SKM-1 treated with dmso at 0.1 percent for 144 hours (cell line): ENCODE results near the gene LINGO3.

Experiments
- DNase-seq: peaks from one replicate; lab custom pipeline; 2025; ENCODE audit not compliant: unreplicated experiment; lab: John Stamatoyannopoulos, UW

Gene LINGO3

GRCh38 chr19:2340496-2341243, 32.7 kb upstream of the LINGO3 start:
- no peak for DNase-seq

GRCh38 chr19:2339644-2340310, 31.8 kb upstream of the LINGO3 start:
- DNase-seq, result no peak

DNA sequence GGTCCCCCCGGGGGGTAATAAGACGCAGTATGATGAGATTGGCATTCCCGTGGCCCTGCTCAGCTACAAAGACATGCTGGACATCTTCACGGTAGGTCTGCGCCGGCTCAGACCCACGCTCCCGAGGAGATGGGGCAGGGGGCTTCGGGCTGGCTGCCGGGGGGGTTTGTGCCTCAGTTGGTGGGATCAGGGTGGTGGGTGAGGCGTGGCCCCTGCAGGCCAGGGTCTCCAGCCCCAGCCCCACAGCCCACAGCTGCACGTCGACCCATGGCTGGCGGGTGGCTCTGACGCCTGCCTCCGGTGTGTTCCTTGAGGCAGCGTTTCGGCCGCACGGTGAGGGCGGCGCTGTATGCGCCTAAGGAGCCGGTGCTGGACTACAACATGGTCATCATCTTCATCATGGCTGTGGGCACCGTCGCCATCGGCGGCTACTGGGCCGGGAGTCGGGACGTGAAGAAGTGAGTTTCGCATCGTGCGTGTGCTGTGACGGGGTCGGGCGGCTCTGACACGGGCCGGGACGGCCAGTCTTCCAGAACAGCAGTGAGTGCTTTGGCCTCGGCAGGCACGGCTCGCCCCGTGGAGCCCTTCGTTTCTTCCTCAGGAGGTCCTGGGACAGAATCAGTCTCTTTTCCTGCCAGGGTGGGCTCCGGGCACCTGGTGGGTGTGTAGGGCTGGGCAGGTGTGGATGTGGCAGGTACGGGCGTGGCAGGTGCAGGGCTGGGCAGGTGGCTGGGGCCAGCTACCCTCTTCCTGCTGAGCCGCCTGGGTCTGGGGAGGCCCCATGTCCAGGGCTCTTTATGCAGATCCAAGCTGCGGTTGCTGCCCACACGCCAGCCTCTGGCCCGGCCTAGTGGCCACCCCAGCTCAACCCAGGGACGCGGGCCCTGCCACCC, 31.0 kb upstream of the LINGO3 start:
- DNase-seq, result no peak

- no peak for DNase-seq
Observed at GRCh38 chr19:2338055-2338615, 30.2 kb upstream of the LINGO3 start.

GRCh38 chr19:2337329-2337707, 29.4 kb upstream of the LINGO3 start:
- DNase-seq, result no peak

GRCh38 chr19:2336528-2337328, 28.8 kb upstream of the LINGO3 start:
- no peak for DNase-seq

DNA sequence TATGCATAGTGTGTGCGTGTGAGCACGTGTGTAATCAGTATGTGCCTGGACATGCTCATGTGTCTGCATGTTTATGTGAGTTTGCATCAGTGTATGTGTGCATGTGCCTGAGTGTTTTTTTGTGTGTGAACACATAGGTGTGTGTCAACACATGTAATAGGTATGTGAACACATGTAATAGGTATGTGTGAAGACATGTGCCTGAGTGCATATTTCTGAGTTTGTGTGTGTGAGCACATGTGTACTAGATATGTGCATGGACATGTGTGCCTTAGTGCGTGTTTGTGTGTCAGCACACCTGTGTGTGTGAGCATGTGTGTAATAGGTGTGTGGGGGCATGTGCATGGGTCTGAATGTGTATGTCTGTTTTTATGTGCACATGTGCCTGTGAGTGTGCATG, 27.9 kb upstream of the LINGO3 start:
- no peak for DNase-seq

GRCh38 chr19:2334986-2335846, 27.3 kb upstream of the LINGO3 start:
- no peak for DNase-seq

- no peak for DNase-seq
Observed at GRCh38 chr19:2334426-2334825, 26.5 kb upstream of the LINGO3 start.

DNA sequence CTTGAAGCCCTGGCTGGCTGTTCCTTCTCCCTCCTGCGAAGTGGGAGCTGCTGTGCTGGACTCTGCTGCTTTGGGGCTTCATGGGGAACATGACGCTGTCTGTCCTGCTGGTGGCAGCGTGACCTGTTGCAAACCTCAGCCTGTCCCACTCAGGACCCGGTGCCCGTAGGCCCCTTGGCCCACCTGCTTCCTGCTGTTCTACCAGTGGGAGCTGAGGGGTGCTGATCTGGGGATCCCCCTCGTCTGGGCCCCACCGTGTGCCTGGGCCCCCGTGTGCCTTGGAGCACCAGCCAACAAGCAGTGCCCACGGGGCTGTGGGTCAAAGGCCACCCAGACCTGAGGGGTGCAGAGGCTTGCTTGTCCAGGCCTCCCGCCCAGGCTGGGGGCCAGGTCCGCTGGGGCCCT, 25.9 kb upstream of the LINGO3 start:
- no peak for DNase-seq

GRCh38 chr19:2333027-2333806, 25.3 kb upstream of the LINGO3 start:
- no peak for DNase-seq

DNA sequence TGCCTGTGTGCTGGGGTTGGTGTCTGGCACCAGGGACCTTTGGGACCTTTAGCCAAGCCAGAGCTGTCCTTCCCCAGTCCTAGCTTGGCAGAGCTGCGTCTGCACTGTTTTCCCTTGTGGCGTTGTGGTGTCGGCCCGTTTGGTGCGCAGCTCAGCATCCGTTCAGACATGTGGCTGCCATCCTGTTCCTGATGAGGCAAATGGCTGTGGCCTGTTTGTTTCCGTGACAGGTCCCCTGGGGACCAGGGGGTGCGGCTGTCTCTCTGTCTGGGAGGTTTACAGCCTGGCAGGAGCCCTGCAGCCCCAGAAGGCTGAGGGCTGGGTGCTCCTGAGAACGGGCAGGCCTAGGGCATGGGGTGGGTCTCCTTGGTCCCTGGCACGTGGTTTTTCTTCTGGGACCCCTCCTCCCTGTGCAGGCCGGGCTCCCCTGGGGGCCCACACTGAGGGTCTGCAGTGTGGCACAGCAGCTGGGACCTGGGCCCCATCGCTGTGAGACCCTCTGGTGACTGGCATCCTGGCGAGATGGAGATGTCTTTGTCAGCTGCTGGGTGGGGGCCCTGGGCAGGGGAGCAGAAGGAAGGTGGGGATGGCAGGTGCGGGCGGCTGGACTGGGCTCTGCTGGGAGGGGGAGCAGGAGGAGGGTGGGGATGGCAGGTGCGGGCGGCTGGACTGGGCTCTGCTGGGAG, 24.5 kb upstream of the LINGO3 start:
- no peak for DNase-seq

DNA sequence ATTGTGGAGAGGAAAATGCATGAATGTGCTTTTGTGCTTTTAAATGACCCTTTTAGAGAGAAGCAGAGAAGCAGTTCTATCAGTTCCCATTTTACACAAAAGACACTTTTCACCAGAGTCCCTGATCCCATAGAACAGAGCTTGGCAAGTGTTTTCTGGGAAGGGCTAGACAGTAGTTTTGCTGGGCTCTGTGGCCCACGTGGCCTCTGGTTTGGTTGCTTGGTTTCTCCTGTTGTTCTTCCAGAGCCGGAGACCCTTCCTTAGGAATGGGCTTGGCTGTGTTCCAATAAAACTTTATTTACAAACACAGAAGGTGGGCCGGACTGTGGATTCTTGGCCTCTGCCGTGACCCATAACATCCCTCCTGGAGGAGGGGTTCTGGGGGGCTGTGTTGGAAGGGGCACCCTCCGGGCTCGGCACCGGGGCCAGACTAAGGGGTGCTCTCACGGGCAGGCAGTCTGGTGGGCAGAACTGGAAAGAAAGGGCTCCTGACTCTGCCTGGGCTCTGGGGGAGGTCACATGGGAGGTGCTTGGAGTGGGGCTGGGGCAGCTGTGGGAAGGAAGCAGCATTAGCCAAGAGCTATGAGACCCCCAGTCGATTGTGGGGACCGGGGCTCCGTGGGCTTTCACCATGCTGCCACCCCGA, 23.8 kb upstream of the LINGO3 start:
- DNase-seq, result no peak

DNA sequence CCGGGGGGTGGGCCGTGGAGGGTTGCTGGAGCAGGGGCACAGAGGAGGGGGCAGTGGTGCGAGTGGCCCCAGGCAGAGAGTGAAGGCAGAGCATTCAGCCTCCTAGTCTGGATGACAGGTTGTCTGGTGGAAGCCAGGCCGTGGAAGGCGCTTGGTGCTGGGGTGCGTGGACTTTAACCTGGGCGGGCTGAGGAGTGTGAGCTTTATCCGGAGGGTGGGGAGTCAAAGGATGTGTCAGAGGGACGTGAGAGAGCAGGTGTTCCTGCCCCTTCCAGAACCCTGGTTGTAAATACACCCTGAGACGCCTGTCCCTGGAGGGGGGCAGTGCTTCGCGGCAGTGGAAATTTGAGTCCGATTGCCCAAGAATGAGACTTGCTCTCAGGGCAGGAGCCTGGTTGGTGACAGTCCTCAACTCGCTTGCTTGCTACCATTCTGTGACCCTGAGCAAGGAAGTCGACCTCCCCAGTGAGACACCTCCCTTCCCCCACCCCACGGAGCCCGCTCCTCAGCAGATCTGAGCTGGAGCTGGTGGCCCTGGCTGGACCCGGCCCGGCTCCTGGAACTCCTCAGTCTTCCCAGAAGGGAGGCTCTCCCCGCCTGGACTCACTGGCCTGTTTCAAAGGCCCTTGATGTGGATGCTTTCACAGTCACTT, 22.8 kb upstream of the LINGO3 start:
- DNase-seq, result no peak

- no peak for DNase-seq
Observed at GRCh38 chr19:2330255-2330631, 22.3 kb upstream of the LINGO3 start.

DNA sequence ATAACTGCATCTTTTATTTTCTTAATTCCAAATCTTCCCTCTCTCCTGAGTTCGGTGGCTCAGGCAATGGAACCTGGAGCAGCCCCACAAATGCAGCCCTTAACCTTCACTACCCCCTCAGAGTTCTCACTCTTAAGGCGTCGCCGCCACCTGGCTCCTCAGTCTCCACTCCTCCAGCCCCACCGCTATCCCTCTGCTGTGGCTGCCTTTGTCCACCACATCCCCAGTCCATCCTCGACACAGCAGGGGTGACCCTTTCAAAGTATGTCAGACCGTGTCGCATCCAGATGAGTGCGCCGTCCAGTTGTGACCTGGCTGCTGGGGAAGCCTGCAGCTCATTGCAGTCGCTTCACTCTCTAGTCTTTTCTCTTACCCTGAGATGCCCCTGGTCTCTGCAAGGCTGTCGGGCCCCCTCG, 21.6 kb upstream of the LINGO3 start:
- no peak for DNase-seq

DNA sequence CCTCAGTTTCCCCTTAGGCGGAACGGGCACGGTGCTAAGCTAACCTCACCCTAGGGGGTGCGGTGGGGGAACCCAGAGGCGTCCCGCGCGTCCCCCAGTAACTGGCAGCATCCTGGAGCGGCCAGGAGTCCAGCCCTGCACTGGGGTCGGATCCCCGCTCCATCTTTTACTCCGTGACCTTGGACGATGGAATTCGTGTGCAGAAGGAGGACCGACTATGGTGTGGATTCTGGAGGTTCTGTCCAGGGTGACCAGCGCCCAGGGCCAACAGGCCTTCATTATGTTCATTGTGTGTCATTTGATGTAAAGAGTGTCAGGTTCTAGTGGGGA, 21.2 kb upstream of the LINGO3 start:
- no peak for DNase-seq
